Skeletal muscle satellite cell (primary cell): ENCODE results near the gene CBX1. TPM values are rescaled to one million over a fixed set of nuclear protein-coding genes. Genes with fewer than 3 reads are reported as not detected.

ENCODE experiments used
- H3K27me3 ChIP-seq: 2 replicates; pipeline ENCODE4 v1.7.0; 2013; ENCODE audit warnings: low read length; ENCODE audit not compliant: control insufficient read depth, insufficient read depth
- H3K36me3 ChIP-seq: 2 replicates; pipeline ENCODE4 v1.7.0; 2013; ENCODE audit warnings: mild to moderate bottlenecking, control low read depth, low read length; ENCODE audit not compliant: insufficient read depth
- H3K4me1 ChIP-seq: 2 replicates; pipeline ENCODE4 v1.7.0; 2013; ENCODE audit warnings: low read length; ENCODE audit not compliant: control insufficient read depth, insufficient read depth
- H3K4me2 ChIP-seq: 2 replicates; pipeline ENCODE4 v1.7.0; 2013; ENCODE audit warnings: mild to moderate bottlenecking, low read length
- H3K4me3 ChIP-seq: 2 replicates; pipeline ENCODE4 v1.7.0; 2013; ENCODE audit warnings: low read length
- H3K9ac ChIP-seq: 2 replicates; pipeline ENCODE4 v1.7.0; 2013; ENCODE audit warnings: mild to moderate bottlenecking, low read depth, low read length, moderate library complexity
- H3K9me3 ChIP-seq: replicated peaks from 2 replicates; pipeline ENCODE4 v1.7.0; 2013; ENCODE audit warnings: mild to moderate bottlenecking, control low read depth, low read length
- total RNA-seq: library from RNA; depleted of rRNA; stranded (reverse); fragments of >200 nt; gene quantifications from 2 replicates; pipeline ENCODE4 v1.2.3, GENCODE V29; 2012; rRNA removed

CBX1 gene
- total RNA-seq: 29.4 and 29.7 TPM in 2 replicates

DNA sequence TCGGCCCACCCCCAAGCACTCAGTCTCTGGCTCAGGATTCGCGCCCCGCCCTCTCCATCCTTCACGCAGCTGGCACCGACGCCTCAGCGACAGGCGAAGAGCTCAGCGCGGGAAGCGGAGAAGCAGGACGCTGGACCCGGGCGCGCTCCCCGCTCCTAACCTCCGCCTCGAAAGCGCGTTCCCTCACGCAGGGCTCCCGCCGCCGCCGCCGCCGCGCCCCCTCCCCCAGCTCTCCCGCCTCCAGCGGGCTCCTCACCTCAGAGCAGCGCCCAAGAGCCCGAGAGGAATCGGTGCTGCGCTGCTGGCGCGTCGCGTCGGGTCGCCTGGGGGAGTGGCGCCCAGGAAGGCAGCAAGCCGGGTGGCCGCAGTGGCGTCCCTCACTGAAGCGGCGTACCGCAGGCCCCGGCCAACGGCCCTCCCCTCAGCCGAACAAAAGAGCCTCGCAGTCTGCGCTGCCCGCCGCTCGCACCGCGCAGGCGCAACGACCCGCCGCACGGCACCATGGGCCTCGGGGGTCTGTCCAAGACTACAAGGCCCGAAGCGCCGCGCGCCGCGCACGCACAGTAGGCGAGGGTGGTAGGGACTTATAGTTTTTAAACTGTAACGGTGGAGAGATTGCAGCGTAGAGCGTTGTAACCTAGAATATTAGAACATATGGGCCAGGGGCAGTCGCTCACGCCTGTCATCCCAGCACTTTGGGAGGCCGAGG lies at the start of gene CBX1:
Gene CBX1 (minus strand): TSS at position 467 of the 709 bp plus-strand sequence. CDS start 24,474 bp downstream, outside the sequence.
- Histone ChIP-seq H3K36me3 (no peaks in the 10 kb centered on the region), H3K9ac (peak within 1 kb of the TSS; percentile 81), H3K4me3 (peak within 1 kb of the TSS; percentile 87), H3K4me1 (no peaks in the 10 kb centered on the region), H3K27me3 (no peaks in the 10 kb centered on the region), H3K9me3 (no peaks in the 10 kb centered on the region), H3K4me2 (peak within 1 kb of the TSS; percentile 86)

DNA sequence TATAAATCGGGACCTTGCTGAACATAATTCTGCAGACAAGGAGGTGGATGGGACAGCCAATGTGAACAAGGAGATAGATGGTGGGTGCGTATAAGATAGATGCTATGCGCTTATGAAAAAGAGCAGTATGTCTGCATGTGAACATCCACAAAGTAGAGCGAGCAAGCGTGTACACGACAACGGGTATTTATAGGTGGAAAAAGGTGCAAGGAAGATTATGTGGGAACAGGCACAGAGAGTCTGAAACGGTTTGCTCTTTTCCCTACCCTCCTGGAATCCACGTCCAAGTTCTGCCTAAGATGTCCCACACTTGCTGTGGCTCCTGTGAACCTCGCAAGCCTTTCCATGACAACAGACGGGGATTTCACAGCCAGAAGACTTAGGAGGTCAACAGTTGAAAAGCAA lies 49.3 kb upstream of the CBX1 start:
- no peaks in the 10 kb centered on the region for H3K36me3 ChIP-seq
- H3K4me3 ChIP-seq: no peak overlapping the region
- no peaks in the 10 kb centered on the region for H3K9me3 ChIP-seq
- H3K4me1 ChIP-seq: no peaks in the 10 kb centered on the region
- H3K4me2 ChIP-seq: no peak overlapping the region
- peaks cover 80% of the 10 kb centered on the region for H3K27me3 ChIP-seq
- H3K9ac ChIP-seq: no peak overlapping the region

DNA sequence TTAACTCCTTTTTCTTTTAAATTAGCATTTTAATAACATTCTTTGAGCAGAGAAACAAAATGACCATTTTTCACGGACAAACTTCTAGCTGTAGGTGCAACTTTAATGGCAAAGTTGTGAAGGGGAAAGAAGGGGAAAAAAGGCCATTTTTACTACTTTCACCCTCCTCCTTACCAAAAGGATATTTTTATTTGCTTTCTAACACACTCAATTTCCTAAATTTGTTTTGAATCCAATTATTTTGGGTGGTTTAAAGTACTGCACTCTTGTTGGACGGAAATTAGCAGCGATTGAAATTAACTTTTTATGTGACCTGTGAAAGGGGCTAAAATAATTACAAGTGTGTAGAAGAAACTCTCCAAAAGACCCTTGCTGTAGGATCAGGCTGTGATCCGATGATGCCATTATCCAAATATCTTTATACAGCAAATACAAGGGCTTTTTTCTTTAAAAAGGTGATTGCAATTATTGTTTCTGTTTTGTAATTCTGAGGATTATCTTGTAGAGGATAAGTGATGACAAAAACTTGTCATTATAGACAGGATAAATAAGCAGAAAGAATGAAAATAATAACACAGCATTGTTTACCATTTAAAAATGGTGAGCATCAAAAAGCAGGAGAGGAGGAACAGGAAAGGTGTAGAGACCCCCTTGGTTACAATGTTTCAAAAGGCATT lies 48.6 kb upstream of the CBX1 start:
- no peak overlapping the region for H3K4me3 ChIP-seq
- no peaks in the 10 kb centered on the region for H3K9me3 ChIP-seq
- H3K4me1 ChIP-seq: no peaks in the 10 kb centered on the region
- H3K9ac ChIP-seq: no peak overlapping the region
- no peaks in the 10 kb centered on the region for H3K36me3 ChIP-seq
- peaks cover 83% of the 10 kb centered on the region for H3K27me3 ChIP-seq
- H3K4me2 ChIP-seq: no peak overlapping the region

DNA sequence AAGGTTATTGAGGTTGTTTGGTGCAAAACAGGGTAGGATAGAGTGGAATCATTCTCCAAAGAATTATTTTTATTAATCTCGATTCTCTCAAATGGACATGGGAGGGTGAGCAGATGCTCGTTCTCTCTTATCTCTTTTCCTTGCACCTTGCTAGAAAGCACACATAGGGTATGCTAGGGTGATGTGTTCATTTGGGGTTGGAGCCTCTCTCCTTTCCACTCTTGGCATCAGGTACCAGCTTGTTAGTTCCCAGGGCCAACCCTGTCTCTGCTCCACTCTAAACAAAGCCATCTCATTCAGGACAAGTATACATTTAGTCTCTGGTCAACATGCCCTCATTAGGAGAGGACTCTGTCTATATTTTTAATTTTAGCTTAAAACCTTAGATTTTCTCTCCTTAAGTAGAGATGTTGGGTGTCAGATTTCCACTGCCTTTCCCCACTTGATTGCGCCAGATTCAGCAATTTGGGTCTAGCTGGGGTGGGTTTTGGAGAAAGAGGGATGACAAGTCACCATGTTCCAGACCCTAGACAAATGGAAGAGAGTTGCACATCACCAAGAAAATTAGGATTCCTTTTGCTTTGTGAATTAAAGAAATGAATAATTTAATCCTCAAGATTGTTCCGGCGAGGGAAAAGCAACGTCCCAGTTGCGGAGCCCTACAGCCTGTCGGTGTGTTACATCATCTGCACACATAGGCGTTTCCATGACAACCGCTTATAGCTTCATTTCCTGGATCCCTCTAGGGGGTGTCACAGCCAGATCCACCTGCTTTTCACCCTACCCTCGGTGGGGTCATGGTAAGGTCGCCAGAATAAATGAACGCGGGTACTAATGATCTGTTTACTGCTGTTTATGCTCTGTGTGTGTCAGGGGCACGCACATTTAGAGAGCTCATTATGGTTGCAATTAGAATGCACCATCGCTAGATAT lies 47.8 kb upstream of the CBX1 start:
- Histone ChIP-seq H3K27me3 (peaks cover 87% of the 10 kb centered on the region), H3K9me3 (no peaks in the 10 kb centered on the region), H3K4me1 (no peaks in the 10 kb centered on the region), H3K9ac (no peak overlapping the region), H3K4me2 (no peak overlapping the region), H3K4me3 (no peak overlapping the region), H3K36me3 (no peaks in the 10 kb centered on the region)

DNA sequence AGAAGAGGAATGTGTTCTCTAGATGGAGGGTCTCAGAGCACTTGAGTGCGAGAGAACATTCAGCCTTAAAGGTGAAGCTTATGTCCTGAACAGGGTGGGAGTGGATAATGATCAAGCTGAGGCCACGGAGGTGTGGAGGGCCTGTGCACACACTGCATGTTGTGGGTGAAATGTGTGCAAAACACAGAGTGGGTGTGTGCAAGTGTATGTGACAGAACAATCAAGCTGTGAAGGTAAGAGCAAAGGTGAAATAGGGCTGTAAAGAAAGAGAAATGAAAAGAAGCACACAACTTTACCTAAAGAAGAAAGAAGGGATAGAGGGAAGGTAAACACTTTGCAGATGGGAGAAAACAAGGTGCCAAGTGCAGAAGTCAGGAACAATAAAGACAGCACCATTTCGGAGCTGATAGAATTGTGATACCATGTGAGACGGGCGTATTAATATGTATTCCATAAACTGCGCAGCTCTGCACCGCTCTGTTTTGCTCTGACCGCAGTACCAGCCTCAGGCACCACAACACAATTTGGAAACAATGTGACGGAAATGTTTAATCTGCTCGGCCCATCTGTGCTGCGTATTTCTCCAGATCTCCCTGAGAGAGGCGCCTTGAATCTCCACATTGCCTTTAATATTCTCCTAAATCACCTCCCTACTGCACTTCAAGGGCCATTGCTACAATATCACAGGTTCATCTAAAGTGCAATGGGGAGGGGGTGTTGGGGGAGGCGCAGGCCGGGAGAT lies 46.9 kb upstream of the CBX1 start:
- Histone ChIP-seq H3K4me1 (no peaks in the 10 kb centered on the region), H3K9me3 (no peaks in the 10 kb centered on the region), H3K4me3 (no peak overlapping the region), H3K36me3 (no peaks in the 10 kb centered on the region), H3K27me3 (peaks cover 92% of the 10 kb centered on the region), H3K4me2 (no peak overlapping the region), H3K9ac (no peak overlapping the region)

DNA sequence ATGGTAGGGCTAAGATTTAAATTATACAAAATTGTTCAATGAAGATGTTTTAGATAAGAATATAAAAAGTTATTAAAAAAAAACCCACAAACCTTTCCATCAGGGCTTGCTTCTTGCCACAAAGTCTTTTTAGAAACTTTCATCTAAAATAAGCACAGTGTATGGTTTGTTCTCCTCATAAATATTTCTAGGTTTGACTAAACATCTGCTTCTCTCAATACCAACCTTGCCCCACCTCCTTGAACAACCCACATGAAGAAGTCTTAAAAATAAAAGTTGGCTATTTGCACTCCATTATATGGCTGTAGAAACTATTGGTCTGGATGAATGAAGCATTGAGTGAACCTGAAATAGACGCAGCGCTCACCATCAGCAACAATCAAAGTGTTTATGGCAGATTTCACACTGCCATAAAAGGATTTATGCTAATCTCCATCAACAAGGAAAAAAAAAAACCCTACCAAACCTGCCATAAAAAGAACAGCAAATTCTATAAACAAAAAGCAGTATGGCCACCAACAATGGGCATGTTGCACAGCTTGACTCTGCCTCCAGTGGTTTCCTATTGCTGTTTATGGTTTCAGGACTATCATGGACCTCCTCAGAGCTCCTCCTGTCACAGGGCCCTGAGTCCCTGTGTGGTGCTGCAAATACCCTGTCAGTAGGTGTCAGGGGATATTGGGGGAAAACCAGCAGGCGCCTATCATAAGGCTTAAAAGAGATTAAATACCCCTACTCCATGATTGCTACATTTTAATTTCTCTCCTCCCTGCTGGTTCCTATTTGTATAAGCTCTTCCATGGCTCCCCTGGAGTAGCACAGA lies 43.9 kb upstream of the CBX1 start:
- H3K9ac ChIP-seq: no peak overlapping the region

DNA sequence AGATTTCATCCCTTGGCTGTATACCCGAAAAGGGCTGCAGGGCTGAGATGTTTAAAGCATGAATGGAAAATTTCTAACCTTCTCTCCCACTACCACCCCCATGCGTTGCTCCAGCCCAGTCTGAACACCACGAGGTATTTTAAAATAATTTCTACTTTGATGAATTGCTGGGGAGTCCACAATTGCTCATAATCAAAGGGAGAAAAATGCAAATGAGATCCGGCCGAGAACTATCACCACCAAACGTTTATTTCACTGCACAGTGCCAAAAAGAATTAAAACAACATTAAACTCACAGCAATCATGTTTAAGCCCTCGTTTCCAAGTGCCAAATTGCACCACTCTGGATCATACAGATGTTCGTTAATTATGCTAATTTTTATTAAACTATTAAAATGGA lies 43.0 kb upstream of the CBX1 start:
- Histone ChIP-seq H3K4me2 (no peak overlapping the region), H3K27me3 (peaks cover 83% of the 10 kb centered on the region), H3K9ac (no peak overlapping the region), H3K36me3 (no peaks in the 10 kb centered on the region), H3K4me1 (no peaks in the 10 kb centered on the region), H3K4me3 (no peak overlapping the region), H3K9me3 (no peaks in the 10 kb centered on the region)

More for the DNA sequence above, 43.9 kb upstream of the CBX1 start:
- H3K4me3 ChIP-seq: no peak overlapping the region
- H3K4me1 ChIP-seq: no peaks in the 10 kb centered on the region
- H3K9me3 ChIP-seq: no peaks in the 10 kb centered on the region
- H3K27me3 ChIP-seq: peaks cover 83% of the 10 kb centered on the region
- no peak overlapping the region for H3K4me2 ChIP-seq
- no peaks in the 10 kb centered on the region for H3K36me3 ChIP-seq

DNA sequence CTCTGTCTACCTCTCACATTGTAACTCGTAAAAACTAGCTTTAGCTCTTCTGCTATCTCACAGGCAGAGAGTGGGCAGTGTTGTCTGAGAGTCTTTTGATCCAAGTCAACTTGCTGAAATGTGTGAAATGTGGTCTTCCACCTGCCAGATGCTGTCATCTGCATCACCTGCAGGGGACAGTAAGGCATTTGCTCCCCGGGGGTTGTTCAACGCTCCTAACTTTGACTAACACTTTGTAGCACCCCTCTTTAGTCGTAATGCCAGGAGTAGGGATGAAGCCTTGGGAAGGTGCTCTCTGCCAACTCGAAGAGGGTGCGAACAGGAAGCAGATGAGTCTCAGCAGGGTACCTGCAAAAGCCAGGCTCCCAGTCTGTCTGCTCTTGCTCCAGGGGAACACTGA lies 42.4 kb upstream of the CBX1 start:
- Histone ChIP-seq H3K27me3 (peaks cover 77% of the 10 kb centered on the region), H3K36me3 (no peaks in the 10 kb centered on the region), H3K9me3 (no peaks in the 10 kb centered on the region), H3K4me2 (no peak overlapping the region), H3K9ac (no peak overlapping the region), H3K4me1 (no peaks in the 10 kb centered on the region), H3K4me3 (no peak overlapping the region)

DNA sequence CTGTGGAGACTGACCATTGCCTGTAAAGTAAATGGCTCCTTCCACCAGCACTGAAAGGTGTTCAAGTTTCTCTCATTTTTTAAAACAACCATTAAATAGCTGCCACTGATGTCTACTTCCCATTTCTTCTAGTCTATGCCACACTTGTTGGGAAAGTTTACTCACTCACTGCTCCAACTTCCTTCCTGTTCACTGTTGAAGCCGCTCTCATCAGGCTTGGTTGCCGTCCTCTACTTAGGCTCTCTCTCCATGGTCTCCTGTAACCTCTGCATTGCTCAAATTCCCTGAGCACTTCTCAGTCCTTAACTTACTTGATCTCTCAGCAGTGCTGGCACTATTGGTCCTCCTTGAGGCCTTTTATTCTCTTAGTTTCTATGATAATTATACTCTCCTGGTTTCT lies 38.7 kb upstream of the CBX1 start:
- H3K27me3 ChIP-seq: peaks cover 61% of the 10 kb centered on the region
- H3K4me3 ChIP-seq: no peak overlapping the region
- no peaks in the 10 kb centered on the region for H3K36me3 ChIP-seq
- no peak overlapping the region for H3K9ac ChIP-seq
- no peak overlapping the region for H3K4me2 ChIP-seq
- H3K4me1 ChIP-seq: no peaks in the 10 kb centered on the region
- no peaks in the 10 kb centered on the region for H3K9me3 ChIP-seq

DNA sequence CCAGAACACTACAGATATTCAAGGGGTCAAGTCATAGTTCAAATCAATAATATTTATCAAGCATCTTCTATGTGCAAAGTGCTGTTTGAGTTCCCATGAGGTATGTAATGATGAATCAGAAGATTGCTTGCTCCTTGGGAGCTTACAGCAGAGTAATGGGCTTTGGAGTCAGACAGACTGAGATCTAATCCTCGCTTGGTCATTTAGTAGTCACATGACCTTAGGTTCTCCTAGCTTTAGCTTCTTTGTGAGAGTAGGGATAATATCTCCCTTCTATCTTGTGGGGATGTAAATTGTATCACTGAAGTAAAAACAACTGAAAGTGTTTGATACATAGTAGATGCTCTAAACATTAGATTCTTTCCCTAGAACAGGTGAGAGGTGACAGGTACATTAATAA lies 36.4 kb upstream of the CBX1 start:
- H3K4me2 ChIP-seq: no peak overlapping the region
- no peaks in the 10 kb centered on the region for H3K36me3 ChIP-seq
- peaks cover 44% of the 10 kb centered on the region for H3K27me3 ChIP-seq
- no peaks in the 10 kb centered on the region for H3K4me1 ChIP-seq
- H3K9me3 ChIP-seq: no peaks in the 10 kb centered on the region
- H3K4me3 ChIP-seq: no peak overlapping the region
- no peak overlapping the region for H3K9ac ChIP-seq
